ENCODE measurements around the gene MPST. TPM values are rescaled to one million over a fixed set of nuclear protein-coding genes. Genes with fewer than 3 reads are reported as not detected.

The MPST gene
- total RNA-seq, 1 experiment from 2014 or later, result 66.6 TPM

- ChIA-PET CTCF (interaction anchor here (0.7 kb wide), 1 partner anchor 106 kb away, joined by 8 read pairs; no protein-coding TSS in a partner anchor), POLR2A (ENCODE audit: low non-redundant PET) (no interaction called here)
- TF ChIP-seq CTCF (conservative IDR thresholded peaks at IDR 0.05; ENCODE audit: low read depth, low read length) (no peak), EZH2 (IDR thresholded peaks at IDR 0.05; ENCODE audit: borderline replicate concordance, low read depth, low read length, poor library complexity, severe bottlenecking) (no peak)
- Histone ChIP-seq H3K27me3 (replicated peaks; ENCODE audit: insufficient read depth, low read depth, low read length, poor library complexity) (no peaks in the 10 kb centered on the region), H3K9me3 (ENCODE audit: low read depth, low read length, poor library complexity, severe bottlenecking) (no peaks in the 10 kb centered on the region), H3K36me3 (ENCODE audit: insufficient read depth, low read length, poor library complexity, severe bottlenecking) (no peaks in the 10 kb centered on the region), H3K27ac (ENCODE audit: low read depth, low read length, poor library complexity, severe bottlenecking) (no peak overlapping the region), H3K4me1 (ENCODE audit: insufficient read depth, low read length, poor library complexity, severe bottlenecking) (no peaks in the 10 kb centered on the region), H3K4me3 (ENCODE audit: low read depth, low read length, poor library complexity, severe bottlenecking) (no peak overlapping the region)
- intact Hi-C loops (cut with micrococcal nuclease; ENCODE audit: unreplicated experiment), result no loop called here
- DNase-seq (ENCODE audit: low spot score), result no peak
- BruUV-seq (replicated peaks), result TSS peak; percentile 27
Observed at GRCh38 chr22:37062702-37063381, 43.3 kb downstream of the MPST start.

- DNase-seq (ENCODE audit: low spot score), result no peak
- Histone ChIP-seq H3K27me3 (replicated peaks; ENCODE audit: insufficient read depth, low read depth, low read length, poor library complexity) (peaks cover 5% of the 10 kb centered on the region), H3K4me3 (ENCODE audit: low read depth, low read length, poor library complexity, severe bottlenecking) (no peak overlapping the region), H3K36me3 (ENCODE audit: insufficient read depth, low read length, poor library complexity, severe bottlenecking) (no peaks in the 10 kb centered on the region), H3K4me1 (ENCODE audit: insufficient read depth, low read length, poor library complexity, severe bottlenecking) (no peaks in the 10 kb centered on the region), H3K27ac (ENCODE audit: low read depth, low read length, poor library complexity, severe bottlenecking) (no peak overlapping the region), H3K9me3 (ENCODE audit: low read depth, low read length, poor library complexity, severe bottlenecking) (no peaks in the 10 kb centered on the region)
- intact Hi-C loops (cut with micrococcal nuclease; ENCODE audit: unreplicated experiment), result no loop called here
- no TSS peak for BruUV-seq (replicated peaks)
- no peak for TF ChIP-seq EZH2 (IDR thresholded peaks at IDR 0.05; ENCODE audit: borderline replicate concordance, low read depth, low read length, poor library complexity, severe bottlenecking)
- no peak for TF ChIP-seq CTCF (conservative IDR thresholded peaks at IDR 0.05; ENCODE audit: low read depth, low read length)
- ChIA-PET CTCF (no interaction called here), POLR2A (ENCODE audit: low non-redundant PET) (no interaction called here)
Observed at GRCh38 chr22:37063431-37064420, 44.2 kb downstream of the MPST start.

- intact Hi-C loops (cut with micrococcal nuclease; ENCODE audit: unreplicated experiment), result no loop called here
- no peak overlapping the region for H3K27ac ChIP-seq (ENCODE audit: low read depth, low read length, poor library complexity, severe bottlenecking)
- TF ChIP-seq EZH2 (IDR thresholded peaks at IDR 0.05; ENCODE audit: borderline replicate concordance, low read depth, low read length, poor library complexity, severe bottlenecking), result no peak
- TF ChIP-seq CTCF (conservative IDR thresholded peaks at IDR 0.05; ENCODE audit: low read depth, low read length), result no peak
- no peak for DNase-seq (ENCODE audit: low spot score)
- H3K36me3 ChIP-seq (ENCODE audit: insufficient read depth, low read length, poor library complexity, severe bottlenecking), result no peaks in the 10 kb centered on the region
- no peaks in the 10 kb centered on the region for H3K4me1 ChIP-seq (ENCODE audit: insufficient read depth, low read length, poor library complexity, severe bottlenecking)
- H3K9me3 ChIP-seq (ENCODE audit: low read depth, low read length, poor library complexity, severe bottlenecking), result no peaks in the 10 kb centered on the region
- BruUV-seq (replicated peaks), result no TSS peak
- no peak overlapping the region for H3K4me3 ChIP-seq (ENCODE audit: low read depth, low read length, poor library complexity, severe bottlenecking)
- POLR2A ChIA-PET (ENCODE audit: low non-redundant PET), result no interaction called here
- H3K27me3 ChIP-seq (replicated peaks; ENCODE audit: insufficient read depth, low read depth, low read length, poor library complexity), result peaks cover 13% of the 10 kb centered on the region
- CTCF ChIA-PET, result no interaction called here
Observed at GRCh38 chr22:37064553-37064952, 45.0 kb downstream of the MPST start.

Measured in A673 (cell line).